SKM-1 (cell line): ENCODE results near the gene ST3GAL4.
"Not testable (repeated sequence)": the region's sequence is repeated elsewhere in the genome, so short reads cannot be mapped to it uniquely, and the experiment has no call there.

ENCODE experiments used
- DNase-seq: peaks from one replicate; lab custom pipeline; 2025; ENCODE audit not compliant: unreplicated experiment; lab: John Stamatoyannopoulos, UW

Gene ST3GAL4

GRCh38 chr11:126362879-126363655, 7.6 kb downstream of the ST3GAL4 start:
- no peak for DNase-seq

DNA sequence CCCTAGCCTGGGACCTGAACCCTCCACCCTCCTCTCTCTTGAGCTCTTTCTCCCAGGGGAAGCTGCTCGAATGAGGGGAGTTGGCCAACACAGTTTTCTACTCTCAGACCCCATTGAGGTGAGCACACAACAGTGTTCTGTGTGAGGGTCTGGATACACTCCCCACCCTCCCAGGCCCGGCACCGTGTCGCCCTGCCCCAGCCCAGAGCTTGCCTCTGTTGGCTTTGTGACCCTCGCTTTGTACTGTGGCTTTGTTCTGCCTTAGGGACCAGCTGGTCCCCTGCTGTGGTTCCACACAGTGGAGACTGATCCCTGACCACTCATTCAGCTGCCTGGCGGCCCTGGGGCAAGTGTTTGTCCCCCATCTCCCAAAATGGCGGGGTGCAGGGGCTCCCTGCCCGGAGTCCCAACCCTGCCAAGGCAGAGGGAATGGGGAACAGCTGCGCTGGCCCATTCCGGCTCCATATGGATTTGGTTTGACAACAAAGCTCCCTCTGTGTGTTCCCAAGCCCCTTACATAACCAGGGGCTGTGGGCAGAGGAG, 8.3 kb downstream of the ST3GAL4 start:
- DNase-seq: no peak

DNA sequence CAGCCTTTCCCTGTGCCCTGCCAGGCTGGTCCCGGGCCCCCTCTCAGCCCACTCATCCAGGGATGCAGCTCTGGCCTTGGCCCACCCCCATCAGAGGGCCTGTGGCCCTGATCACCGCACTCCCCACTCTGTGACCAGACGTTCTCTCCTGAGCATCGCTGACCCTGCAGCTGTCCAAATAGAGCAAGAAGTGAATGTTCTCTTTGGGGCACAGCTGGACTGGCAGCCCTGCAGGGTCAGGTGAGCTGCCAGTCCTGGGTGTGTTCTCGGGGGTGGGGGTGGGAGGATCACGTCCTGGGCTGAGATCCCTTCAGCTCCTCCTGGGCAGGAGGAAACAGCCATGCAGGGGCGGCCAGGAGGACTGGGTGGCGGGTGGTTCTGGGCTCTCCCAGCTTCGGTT, 9.2 kb downstream of the ST3GAL4 start:
- DNase-seq: not testable (repeated sequence)

DNA sequence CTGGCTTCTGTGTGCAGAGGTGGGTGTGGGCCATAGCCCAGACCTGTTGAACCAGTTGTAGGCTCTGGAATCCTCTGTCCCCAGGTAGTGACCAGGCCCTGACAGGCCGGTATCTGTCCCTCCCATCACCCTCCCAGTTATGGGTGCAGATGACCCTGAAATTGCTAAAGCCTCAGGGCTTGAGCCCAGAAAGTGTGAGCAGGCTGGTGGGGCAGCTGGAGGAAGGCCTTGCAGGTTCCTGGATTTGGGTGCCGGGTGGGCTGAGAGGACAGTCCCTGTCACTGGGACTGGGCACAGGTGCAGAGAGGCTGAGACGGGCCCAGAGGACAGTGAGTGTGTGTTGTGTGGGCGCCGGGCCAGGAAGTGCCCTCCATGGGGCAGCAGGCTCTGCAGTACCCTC, 10.0 kb downstream of the ST3GAL4 start:
- not testable (repeated sequence) for DNase-seq

GRCh38 chr11:126366064-126366822, 10.8 kb downstream of the ST3GAL4 start:
- no peak for DNase-seq

DNA sequence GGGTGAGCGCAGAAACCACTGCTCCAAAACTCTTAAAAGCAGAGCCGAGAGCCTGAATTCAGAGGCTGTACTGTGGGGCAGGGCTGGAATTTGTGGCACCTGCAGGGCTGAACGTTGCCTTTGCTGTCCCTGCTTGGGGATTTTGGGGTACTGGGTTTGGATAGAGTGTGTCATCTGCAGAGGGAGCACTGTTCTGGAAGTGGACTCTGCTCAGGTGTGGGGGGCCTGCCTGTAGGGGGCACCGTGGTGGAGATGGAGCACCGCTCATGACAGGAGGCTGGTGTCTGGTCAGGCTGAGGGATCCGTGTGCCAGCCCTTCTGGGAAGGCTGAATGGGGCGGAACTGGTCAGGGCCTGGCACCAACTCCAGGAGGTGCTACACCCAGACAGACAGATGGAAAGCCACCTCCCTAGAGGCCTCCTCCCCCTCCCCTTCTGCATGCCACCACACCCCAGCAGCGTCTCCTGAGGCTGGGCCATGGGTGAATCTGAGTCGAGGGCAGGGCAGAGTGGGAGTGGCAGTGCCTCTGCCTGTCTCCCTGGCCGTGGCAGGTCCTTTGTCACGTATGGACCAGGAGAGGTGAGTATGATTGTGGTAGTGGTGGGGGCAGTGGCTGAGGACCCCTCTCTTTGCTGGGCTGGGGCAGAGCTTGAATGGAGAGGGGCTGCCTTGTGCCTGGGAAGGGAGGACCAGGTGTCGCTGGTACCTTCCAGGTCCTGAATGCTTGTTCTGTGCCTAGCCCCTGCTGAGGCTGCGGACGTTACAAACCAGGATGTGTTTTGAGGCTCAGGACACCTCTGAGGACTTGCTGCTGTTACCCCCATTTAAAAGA, 11.6 kb downstream of the ST3GAL4 start:
- DNase-seq: not testable (repeated sequence)

DNA sequence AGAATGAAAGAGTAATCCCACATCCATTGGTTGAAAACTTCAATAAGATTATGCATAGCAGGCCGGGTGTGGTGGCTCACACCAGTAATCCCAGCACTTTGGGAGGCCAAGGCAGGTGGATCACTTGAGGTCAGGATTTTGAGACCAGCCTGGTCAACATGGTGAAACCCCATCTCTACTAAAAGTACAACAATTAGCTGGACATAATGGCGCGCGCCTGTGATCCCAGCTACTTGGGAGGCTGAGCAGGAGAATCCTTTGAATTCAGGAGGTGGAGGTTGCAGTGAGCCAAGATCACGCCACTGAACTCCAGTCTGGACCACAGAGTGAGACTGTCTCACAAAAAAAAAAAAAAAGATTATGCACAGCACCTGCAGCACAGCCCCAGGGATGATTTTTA, 12.3 kb downstream of the ST3GAL4 start:
- not testable (repeated sequence) for DNase-seq

DNA sequence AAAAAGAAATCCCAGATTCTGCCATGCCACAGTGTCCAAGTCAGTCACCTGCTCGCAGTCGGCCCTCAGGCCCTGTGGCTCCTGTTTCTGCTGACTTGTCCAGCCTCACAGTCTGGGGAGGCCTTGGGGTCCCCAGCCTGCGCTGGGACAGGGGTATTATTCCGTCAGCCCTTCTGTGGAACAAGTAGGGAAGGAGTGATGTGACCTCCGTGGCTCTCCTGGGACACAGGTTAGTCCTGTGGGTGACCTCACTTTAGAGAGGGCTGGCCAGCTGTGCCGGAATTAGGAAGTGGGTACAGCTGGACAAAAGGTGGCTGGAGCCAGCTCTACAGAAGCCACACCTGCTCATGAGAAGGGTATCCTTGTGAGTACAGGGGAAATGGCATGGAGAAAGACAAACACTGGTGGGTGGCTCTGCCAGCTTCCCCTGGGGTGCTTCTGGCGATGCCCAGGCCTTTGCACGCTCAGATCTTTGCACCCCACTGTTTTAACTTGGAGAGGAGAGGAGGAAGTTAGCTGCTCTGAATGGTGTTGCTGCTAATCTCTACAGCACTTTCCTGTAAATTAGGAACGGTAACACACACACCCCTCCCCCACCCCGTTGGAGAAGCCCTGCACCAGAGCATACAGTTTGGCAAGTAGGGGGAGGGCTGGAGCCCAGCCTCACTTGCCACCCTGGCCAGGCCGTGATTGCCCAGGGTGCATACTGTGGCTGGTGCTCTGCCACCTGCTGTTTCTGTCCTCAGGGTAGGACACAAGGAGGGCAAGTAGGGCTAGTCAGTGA, 13.0 kb downstream of the ST3GAL4 start:
- not testable (repeated sequence) for DNase-seq

GRCh38 chr11:126370016-126370415, 14.5 kb downstream of the ST3GAL4 start:
- DNase-seq: no peak

GRCh38 chr11:126371595-126371994, 16.1 kb downstream of the ST3GAL4 start:
- no peak for DNase-seq

GRCh38 chr11:126373389-126374066, 18.0 kb downstream of the ST3GAL4 start:
- not testable (repeated sequence) for DNase-seq

GRCh38 chr11:126374562-126375300, 19.2 kb downstream of the ST3GAL4 start:
- DNase-seq: not testable (repeated sequence)

DNA sequence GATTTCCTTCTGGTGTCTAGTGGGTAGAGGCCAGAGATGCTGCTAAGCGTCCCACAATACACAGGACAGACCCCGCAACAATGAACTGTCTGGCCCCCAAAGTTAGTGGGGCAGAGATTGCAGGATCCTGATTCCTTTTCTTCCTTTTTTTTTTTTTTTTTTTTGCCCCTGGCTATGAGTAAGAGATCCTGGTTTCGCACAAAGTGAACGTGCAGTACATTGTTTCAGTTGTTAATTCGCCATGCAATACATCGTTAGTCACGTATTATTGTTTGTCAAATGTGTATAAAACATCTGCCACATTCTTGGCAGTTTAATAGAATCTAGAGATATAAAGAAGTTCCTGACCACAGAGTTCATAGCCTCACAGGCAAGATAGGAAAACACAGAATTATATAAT, 20.2 kb downstream of the ST3GAL4 start:
- no peak for DNase-seq

- no peak for DNase-seq
Observed at GRCh38 chr11:126378763-126379162, 23.3 kb downstream of the ST3GAL4 start.

DNA sequence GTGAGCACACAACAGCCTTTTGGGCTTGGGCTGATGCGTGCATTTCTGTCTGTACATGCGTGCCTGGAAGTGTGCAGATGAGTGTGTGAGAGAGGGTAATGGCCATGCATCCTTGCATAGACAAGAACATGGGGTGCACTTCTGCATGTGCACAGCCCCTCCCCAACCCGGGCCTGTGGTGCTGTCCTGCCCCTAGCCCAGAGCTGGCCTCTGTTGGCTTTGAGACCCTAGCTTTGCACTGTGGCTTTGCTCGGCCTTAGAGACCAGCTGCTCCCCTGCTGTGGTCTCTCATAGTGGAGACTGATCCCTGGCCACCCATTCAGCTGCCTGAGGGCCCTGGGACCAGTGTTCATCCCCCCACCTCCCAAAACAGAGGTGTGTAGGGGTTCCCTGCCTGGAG, 25.4 kb downstream of the ST3GAL4 start:
- DNase-seq: no peak

- DNase-seq: not testable (repeated sequence)
Observed at GRCh38 chr11:126381960-126382359, 26.5 kb downstream of the ST3GAL4 start.

DNA sequence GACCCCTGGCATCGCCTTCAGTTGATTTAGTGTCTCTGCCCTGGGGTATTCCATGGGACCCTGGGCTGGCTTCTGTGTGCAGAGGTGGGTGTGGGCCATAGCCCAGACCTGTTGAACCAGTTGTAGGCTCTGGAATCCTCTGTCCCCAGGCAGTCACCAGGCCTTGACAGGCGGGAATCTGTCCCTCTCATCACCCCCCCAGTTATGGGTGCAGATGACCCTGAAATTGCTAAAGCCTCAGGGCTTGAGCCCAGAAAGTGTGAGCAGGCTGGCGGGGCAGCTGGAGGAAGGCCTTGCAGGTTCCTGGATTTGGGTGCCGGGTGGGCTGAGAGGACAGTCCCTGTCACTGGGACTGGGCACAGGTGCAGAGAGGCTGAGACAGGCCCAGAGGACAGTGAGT, 27.2 kb downstream of the ST3GAL4 start:
- DNase-seq: not testable (repeated sequence)

- no peak for DNase-seq
Observed at GRCh38 chr11:126383339-126384335, 28.2 kb downstream of the ST3GAL4 start.
